ENCODE measurements around the gene DIP2C.
"Not testable (repeated sequence)": the region's sequence is repeated elsewhere in the genome, so short reads cannot be mapped to it uniquely, and the experiment has no call there.

DIP2C gene

GRCh38 chr10:609262-609658 is 80.2 kb downstream of the DIP2C start:
- no peak for DNase-seq

GRCh38 chr10:608331-609261 is 80.9 kb downstream of the DIP2C start:
- DNase-seq, result no peak

DNA sequence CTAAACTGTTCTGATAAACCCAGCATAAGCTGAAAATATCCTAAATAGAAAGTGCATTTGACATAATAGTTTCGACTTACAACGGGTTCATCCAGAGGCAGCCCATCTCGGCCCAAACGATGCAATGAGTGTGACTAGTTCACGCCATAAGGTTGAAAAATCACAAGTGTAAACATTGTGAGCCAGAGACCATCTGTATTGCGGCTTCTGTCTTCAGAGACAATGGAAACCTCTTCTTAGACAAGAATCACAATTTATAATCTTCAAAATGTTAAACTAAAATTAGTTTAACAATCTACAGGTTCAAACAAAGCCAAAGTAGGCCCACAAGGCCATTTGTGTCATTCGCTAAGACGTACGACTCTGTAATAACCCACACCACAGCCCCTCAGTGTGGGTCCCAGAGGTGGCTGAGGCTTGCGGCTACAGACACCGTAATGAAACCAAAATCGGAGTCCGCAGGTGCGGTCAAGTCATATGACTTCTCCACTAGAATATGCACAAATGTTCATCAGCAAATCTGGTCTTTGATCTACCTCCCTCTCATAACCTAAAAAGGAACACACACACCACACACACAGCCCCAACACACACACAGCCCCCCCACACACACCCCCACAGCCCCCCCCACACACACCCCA is 81.8 kb downstream of the DIP2C start:
- no peak for DNase-seq

GRCh38 chr10:606762-607544 is 82.5 kb downstream of the DIP2C start:
- DNase-seq, result no peak

- no peak for DNase-seq
Observed at GRCh38 chr10:605632-606325, 83.7 kb downstream of the DIP2C start.

DNA sequence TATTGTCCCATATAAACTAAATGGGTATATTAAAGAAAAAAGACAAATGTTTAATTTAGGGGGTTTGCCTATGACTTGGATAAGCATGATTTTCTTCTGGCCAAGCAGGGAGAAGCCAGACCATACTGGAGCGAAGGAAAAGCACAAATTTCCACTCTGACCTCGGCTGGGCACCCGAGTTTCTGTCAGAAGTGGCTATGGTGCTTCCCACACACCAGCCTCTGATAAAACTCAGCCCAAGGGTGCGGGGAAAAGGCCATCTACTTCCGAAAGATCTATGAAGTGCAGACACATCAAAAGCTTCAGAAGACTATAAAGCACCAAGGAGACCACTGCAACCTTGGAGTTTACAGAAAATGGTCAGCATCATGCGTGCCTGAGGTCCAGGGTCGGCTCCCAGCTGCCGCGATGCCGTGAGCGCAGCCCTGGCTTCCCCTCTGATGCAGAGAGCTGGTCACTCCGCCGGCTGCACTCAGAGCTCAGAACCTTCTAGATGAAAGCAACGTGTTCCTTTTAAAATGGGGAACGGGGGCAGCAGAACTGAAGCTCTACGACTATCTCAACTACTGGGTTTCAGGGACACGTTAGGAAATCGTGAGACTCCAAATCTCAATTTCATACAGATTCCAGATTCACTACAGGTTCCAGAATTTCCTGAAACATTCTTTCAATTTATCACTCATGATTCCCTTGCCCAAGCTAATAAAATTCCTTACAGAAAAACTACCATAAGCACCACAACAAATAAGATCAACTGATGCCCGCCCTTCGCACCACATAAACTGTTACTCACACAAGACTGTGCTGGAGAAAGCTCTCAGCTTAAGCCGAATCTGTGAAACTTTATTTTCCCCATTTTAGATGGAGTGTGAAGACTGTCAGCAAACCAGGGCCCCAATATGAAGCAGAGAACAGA is 84.5 kb downstream of the DIP2C start:
- no peak for DNase-seq

GRCh38 chr10:603745-604144 is 85.7 kb downstream of the DIP2C start:
- no peak for DNase-seq

GRCh38 chr10:602391-603005 is 87.0 kb downstream of the DIP2C start:
- no peak for DNase-seq

GRCh38 chr10:601660-601963 is 87.9 kb downstream of the DIP2C start:
- DNase-seq, result no peak

- no peak for DNase-seq
Observed at GRCh38 chr10:600876-601659, 88.4 kb downstream of the DIP2C start.

DNA sequence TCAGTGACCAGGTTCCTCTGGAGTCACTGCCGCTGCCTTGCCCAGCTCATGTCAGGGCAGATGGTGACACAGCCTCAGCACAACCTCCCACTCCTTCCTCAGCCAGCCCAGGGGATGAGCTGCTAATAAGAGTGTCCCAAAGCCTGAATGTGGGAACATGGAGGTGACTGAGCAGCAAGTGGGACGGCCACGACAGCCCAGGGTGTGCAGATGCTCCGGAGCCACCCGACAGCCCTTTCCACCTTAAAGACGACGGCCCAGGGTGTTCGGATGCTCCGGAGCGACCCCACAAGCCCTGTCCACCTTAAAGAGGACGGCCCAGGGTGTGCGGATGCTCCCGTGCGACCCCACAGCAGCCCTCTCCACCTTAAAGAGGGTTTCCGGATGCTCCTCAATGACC is 89.2 kb downstream of the DIP2C start:
- DNase-seq, result peak; percentile 34

DNA sequence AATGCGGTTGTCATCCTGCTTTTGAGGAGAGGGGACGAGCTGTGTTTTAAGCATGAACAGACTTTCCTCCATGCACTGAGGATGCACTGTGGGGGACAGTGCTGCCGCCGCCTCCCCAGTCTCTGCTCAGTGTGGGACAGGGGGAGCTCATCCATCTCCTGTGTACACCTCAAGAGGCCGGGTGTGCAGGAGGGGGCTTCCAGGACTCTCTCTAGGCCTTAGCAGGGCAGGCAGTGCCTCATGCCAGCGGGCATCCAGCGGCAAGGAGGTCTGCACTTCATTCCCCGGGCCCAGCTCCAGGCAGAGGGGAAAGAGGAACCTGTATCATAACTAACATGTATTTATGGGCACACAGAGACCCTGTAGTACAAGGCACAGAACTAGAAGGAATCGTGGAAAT is 89.7 kb downstream of the DIP2C start:
- no peak for DNase-seq

DNA sequence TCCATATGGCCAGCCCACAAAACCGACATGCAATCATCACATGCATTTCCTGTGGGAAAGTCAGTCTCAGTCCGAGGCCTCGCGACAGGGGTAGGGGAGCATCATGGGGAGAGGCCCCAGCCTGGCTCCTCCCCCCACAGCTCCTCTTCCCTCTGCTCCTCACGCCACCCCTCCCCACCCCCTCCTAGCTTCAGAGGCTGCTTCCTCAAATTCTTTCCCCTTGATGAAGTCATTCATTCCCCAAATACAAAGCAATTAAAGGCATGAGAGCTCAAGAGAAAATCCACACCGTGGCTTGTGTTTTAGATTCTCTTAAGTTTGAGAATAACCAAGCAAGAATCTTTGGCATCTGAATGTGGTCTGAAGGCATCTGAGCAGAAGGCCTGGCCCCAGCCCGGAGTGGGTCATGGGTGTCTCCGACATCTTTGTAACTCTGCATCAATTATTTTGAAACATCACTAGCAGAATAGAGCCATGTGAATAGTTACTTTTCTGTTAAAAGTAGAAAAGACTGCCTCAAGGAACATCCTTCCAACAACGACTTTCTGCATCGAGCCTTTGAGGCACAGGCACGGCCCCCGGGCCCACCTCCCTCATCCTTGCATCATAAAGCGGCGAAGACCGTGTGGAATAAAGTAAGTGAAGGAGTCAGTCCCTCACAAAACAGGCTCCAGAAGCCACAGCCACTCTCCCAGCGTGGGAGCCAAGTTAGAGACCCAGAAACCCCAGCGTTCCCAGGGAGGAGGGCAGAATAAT is 90.9 kb downstream of the DIP2C start:
- peak; percentile 34 for DNase-seq

- no peak for DNase-seq
Observed at GRCh38 chr10:597976-598375, 91.5 kb downstream of the DIP2C start.

DNA sequence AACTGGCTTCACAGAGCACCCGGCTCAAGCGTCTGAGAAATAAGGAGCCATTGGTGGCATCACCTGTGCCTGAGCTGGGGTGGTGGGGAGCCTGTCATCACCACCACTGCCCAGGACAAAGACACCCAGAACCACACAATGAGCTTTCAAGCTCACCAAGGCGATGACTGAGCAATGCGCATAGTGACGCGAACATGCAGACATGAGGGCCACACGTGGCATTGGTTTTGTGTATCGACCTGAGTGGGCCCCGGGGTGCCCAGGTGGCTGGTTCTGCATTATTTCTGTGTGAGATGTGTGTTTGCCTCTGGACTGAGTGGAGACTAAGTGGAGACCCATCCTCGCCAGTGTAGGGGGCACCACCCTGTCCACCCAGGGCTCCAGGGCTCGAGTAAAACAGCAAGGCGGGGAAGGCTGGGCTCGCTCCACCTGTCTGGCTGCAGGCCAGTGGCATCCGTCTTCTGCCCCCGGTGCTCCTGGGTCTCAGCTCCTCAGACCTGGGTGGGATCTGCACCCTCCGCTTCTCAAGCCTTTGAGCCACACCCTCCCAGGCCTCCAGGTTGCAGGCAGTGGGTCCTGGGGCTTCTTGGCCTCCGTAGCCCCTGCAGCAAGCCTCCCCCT is 92.6 kb downstream of the DIP2C start:
- no peak for DNase-seq

- not testable (repeated sequence) for DNase-seq
Observed at GRCh38 chr10:596131-596530, 93.3 kb downstream of the DIP2C start.

- DNase-seq, result no peak
Observed at GRCh38 chr10:595473-595872, 94.0 kb downstream of the DIP2C start.

DNA sequence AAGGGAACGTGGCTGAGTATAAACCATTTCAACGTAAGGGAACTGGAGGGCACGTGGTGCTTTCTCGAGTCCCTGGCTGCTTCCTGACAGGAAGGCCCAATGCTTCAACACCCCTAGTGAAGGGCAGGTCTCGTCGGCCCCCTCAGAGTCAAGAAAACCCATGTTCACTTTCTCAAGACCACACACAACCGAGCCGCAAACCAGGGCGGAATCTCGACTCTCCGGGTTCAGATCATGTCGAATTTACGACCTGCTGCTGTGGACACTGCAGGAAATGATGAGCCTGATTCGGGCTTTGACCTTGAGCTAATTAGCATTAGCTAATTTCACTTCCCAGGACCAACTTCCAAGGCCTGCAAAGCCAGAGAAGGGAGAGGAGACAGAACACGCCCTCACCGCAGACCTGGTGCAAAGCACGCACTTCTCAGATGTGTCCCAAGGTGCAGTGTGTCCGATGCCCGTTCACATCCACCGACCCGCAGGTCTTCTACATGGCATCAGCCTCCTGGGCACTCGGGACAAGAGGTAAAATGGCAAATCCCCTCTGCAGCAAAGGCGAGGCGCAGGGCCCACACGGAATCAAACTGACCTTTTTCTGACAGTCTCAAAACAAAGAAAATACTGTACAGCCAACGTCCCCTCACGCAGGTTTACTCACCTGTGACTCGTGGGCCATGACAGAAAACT is 94.7 kb downstream of the DIP2C start:
- DNase-seq, result no peak

All from suppressor macrophage treated with lipopolysaccharide for 4 hours (primary cell).